K562 treated with DMSO at 1 percent for 48 hours (cell line): Measurements from ENCODE around the gene POU3F4. TPM values are rescaled to one million over a fixed set of nuclear protein-coding genes. Genes with fewer than 3 reads are reported as not detected.

Experiments
- total RNA-seq: library from RNA; unstranded; fragments of 300-600 nt; gene quantifications from 2 replicates; pipeline ENCODE4 v1.2.3, GENCODE V29; 2022; ENCODE audit warnings: low replicate concordance; ENCODE audit errors: extremely low read depth

The POU3F4 gene
- not detected in 2 replicates for total RNA-seq

DNA sequence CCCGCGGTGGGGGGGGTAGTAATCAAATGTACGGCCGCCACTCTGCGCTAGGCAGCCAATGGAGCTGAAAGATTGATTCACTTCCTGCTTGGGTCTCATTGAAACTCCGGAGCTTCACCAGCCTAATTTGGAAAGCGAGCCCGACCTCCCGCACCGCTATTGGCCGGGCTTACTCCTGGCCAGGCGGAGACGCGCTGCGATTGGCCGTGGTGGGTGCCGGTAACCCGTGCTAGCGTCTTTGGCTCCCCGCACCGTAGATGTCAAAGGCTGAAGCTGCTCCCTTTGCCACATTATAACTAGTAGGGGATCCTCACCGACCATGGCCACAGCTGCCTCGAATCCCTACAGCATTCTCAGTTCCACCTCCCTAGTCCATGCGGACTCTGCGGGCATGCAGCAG, at the start of gene POU3F4:
Gene POU3F4, plus strand, starts transcription at position 285 of the 400 bp plus-strand sequence. Its CDS starts 35 bp downstream, at position 320.

